ENCODE results near the gene ELAC2.

- TF ChIP-seq CTCF (IDR thresholded peaks at IDR 0.05) (no peak), POLR2A (IDR thresholded peaks at IDR 0.05) (no peak)
Measured at GRCh38 chr17:12959441-12959840, 58.4 kb downstream of the ELAC2 start.
